Neural crest cell (in vitro differentiated cells): ENCODE measurements around the gene HSD3B7. TPM values are rescaled to one million over a fixed set of nuclear protein-coding genes. Genes with fewer than 3 reads are reported as not detected.

ENCODE experiments used
- DNase-seq: peaks from one replicate; pipeline ENCODE4 v3.0.0; 2021; ENCODE audit warnings: low read depth, mixed read lengths, low spot score
- H3K27ac Mint-ChIP-seq: one replicate; pipeline ENCODE4 v1.8.0; 2021; ENCODE audit warnings: mild to moderate bottlenecking, mixed read lengths; ENCODE audit not compliant: unreplicated experiment
- H3K27me3 Mint-ChIP-seq: 2 replicates; pipeline ENCODE4 v1.8.0; 2021; ENCODE audit warnings: low read depth, mild to moderate bottlenecking, mixed read lengths
- H3K36me3 Mint-ChIP-seq: 2 replicates; pipeline ENCODE4 v1.8.0; 2021; ENCODE audit warnings: low read depth, mild to moderate bottlenecking, mixed read lengths
- H3K4me1 Mint-ChIP-seq: 2 replicates; pipeline ENCODE4 v1.8.0; 2021; ENCODE audit warnings: mixed read lengths
- H3K4me3 Mint-ChIP-seq: one replicate; pipeline ENCODE4 v1.8.0; 2021; ENCODE audit warnings: mild to moderate bottlenecking, mixed read lengths
- H3K9me3 Mint-ChIP-seq: 2 replicates; pipeline ENCODE4 v1.8.0; 2021; ENCODE audit warnings: mixed read lengths
- CTCF ChIP-seq: fragments of 200-600 bp; sonication (generic); conservative IDR thresholded peaks from 2 replicates; pipeline ENCODE4 v1.5.0; 2021; ENCODE audit warnings: antibody characterized with exemption, mild to moderate bottlenecking
- total RNA-seq: library from RNA; stranded (reverse); gene quantifications from 2 replicates; pipeline ENCODE4 v1.2.1, GENCODE V29; 2021

The HSD3B7 gene
- total RNA-seq, 1 donor from 2014 or later, result 1.9 TPM

GRCh38 chr16:30961384-30961783 is 23.6 kb upstream of the HSD3B7 start:
- peaks cover 25% of the 10 kb centered on the region for H3K4me1 Mint-ChIP-seq
- H3K9me3 Mint-ChIP-seq, result no peaks in the 10 kb centered on the region
- peak overlapping the region; percentile 78 for H3K4me3 Mint-ChIP-seq
- no peak for DNase-seq
- no peak for TF ChIP-seq CTCF
- H3K27ac Mint-ChIP-seq, result no peak overlapping the region
- peaks cover 21% of the 10 kb centered on the region for H3K36me3 Mint-ChIP-seq
- peaks cover 5% of the 10 kb centered on the region for H3K27me3 Mint-ChIP-seq

- H3K4me1 Mint-ChIP-seq, result peaks cover 13% of the 10 kb centered on the region
Observed at GRCh38 chr16:30963925-30964511, 21.0 kb upstream of the HSD3B7 start.

GRCh38 chr16:30964574-30965226 is 20.3 kb upstream of the HSD3B7 start:
- Mint-ChIP-seq H3K9me3 (no peaks in the 10 kb centered on the region), H3K4me3 (no peak overlapping the region), H3K27me3 (no peaks in the 10 kb centered on the region), H3K4me1 (peaks cover 6% of the 10 kb centered on the region), H3K36me3 (peaks cover 22% of the 10 kb centered on the region), H3K27ac (no peak overlapping the region)
- DNase-seq, result no peak
- no peak for TF ChIP-seq CTCF

More at GRCh38 chr16:30963925-30964511, 21.0 kb upstream of the HSD3B7 start:
- Mint-ChIP-seq H3K27ac (no peak overlapping the region), H3K36me3 (peaks cover 26% of the 10 kb centered on the region), H3K27me3 (no peaks in the 10 kb centered on the region), H3K4me3 (no peak overlapping the region), H3K9me3 (no peaks in the 10 kb centered on the region)
- DNase-seq, result no peak
- no peak for TF ChIP-seq CTCF

- Mint-ChIP-seq H3K27ac (no peak overlapping the region), H3K36me3 (peaks cover 14% of the 10 kb centered on the region)
- no peak for TF ChIP-seq CTCF
Observed at GRCh38 chr16:30965436-30965835, 19.6 kb upstream of the HSD3B7 start.

GRCh38 chr16:30966033-30966619 is 18.9 kb upstream of the HSD3B7 start:
- no peaks in the 10 kb centered on the region for H3K4me1 Mint-ChIP-seq
- DNase-seq, result no peak
- TF ChIP-seq CTCF, result no peak
- H3K36me3 Mint-ChIP-seq, result peaks cover 15% of the 10 kb centered on the region
- no peaks in the 10 kb centered on the region for H3K27me3 Mint-ChIP-seq
- H3K27ac Mint-ChIP-seq, result no peak overlapping the region
- no peaks in the 10 kb centered on the region for H3K9me3 Mint-ChIP-seq
- H3K4me3 Mint-ChIP-seq, result no peak overlapping the region

More at GRCh38 chr16:30965436-30965835, 19.6 kb upstream of the HSD3B7 start:
- Mint-ChIP-seq H3K27me3 (no peaks in the 10 kb centered on the region), H3K4me1 (no peaks in the 10 kb centered on the region), H3K9me3 (no peaks in the 10 kb centered on the region), H3K4me3 (no peak overlapping the region)
- DNase-seq, result no peak
